Caco-2 (cell line): ENCODE results near the gene ZNF469. TPM values are rescaled to one million over a fixed set of nuclear protein-coding genes. Genes with fewer than 3 reads are reported as not detected.
A peak's percentile ranks its signal among the peaks of the same experiment; 100 is the strongest.
"Not testable (repeated sequence)": the region's sequence is repeated elsewhere in the genome, so short reads cannot be mapped to it uniquely, and the experiment has no call there.

Experiments used
- BruUV-seq: library from RNA; stranded (reverse); fragments of 400-500 nt; replicated peaks from 2 replicates; lab custom pipeline; 2021; lab: Mats Ljungman, UMichigan
- CTCF ChIA-PET: fragments of 300-600 bp; sonication (Branson Sonifier 250); formaldehyde crosslinking; loops from one replicate; lab custom pipeline; 2022; ENCODE audit warnings: antibody characterized with exemption; lab: Charles Lee
- POLR2A ChIA-PET: fragments of 300-600 bp; sonication (Branson Sonifier 250); formaldehyde crosslinking; loops from one replicate; lab custom pipeline; 2022; ENCODE audit warnings: antibody characterized with exemption; lab: Charles Lee
- DNase-seq, 2 experiments: peaks; one replicate each; pipeline versions ENCODE4 v3.0.0 to v3.0.0-alpha.2; 2020 to 2022
- H3K27me3 ChIP-seq: replicated peaks from 2 replicates; pipeline ENCODE4 v1.6.0; 2011; ENCODE audit warnings: low read length; ENCODE audit not compliant: control insufficient read depth, insufficient read depth
- H3K36me3 ChIP-seq: 2 replicates; pipeline ENCODE4 v1.5.1; 2011; ENCODE audit warnings: low read length; ENCODE audit not compliant: control insufficient read depth, insufficient read depth
- H3K4me1 ChIP-seq: fragments of 250-450 bp; sonication (Bioruptor Pico); 2 replicates; pipeline ENCODE4 v1.5.1; 2020; ENCODE audit warnings: mild to moderate bottlenecking
- H3K4me3 ChIP-seq: 2 replicates; pipeline ENCODE4 v1.5.1; 2011; ENCODE audit warnings: low read depth, mild to moderate bottlenecking, control low read depth, low read length
- H3K9me3 ChIP-seq: fragments of 250-450 bp; sonication (Bioruptor Pico); 2 replicates; pipeline ENCODE4 v1.5.1; 2020; ENCODE audit warnings: mild to moderate bottlenecking, moderate library complexity
- H3K27ac Mint-ChIP-seq: one replicate; pipeline ENCODE4 v1.8.0; 2022; ENCODE audit warnings: mixed read lengths; ENCODE audit not compliant: unreplicated experiment
- H3K27me3 Mint-ChIP-seq: one replicate; pipeline ENCODE4 v1.8.0; 2022; ENCODE audit warnings: mixed read lengths; ENCODE audit not compliant: insufficient read depth, unreplicated experiment
- H3K36me3 Mint-ChIP-seq: one replicate; pipeline ENCODE4 v1.8.0; 2022; ENCODE audit warnings: mild to moderate bottlenecking, mixed read lengths; ENCODE audit not compliant: insufficient read depth, unreplicated experiment
- H3K4me1 Mint-ChIP-seq: one replicate; pipeline ENCODE4 v1.8.0; 2022; ENCODE audit warnings: low read depth, mixed read lengths; ENCODE audit not compliant: unreplicated experiment
- H3K4me3 Mint-ChIP-seq: one replicate; pipeline ENCODE4 v1.8.0; 2022; ENCODE audit warnings: mild to moderate bottlenecking, moderate library complexity, mixed read lengths; ENCODE audit not compliant: unreplicated experiment
- H3K9me3 Mint-ChIP-seq: one replicate; pipeline ENCODE4 v1.8.0; 2022; ENCODE audit warnings: mixed read lengths; ENCODE audit not compliant: unreplicated experiment
- intact Hi-C: fragments of 100-400 bp; cut with micrococcal nuclease; formaldehyde crosslinking; loops from one replicate; pipeline ENCODE4 v1.10.0; 2022; ENCODE audit not compliant: unreplicated experiment
- total RNA-seq: library from RNA; stranded (reverse); gene quantifications from 2 replicates; pipeline ENCODE4 v1.2.3, GENCODE V29; 2022
- TF ChIP-seq, protein P1 (sequence below), 2 experiments: fragments of 200-600 bp in 1 of 2; IDR thresholded peaks; 1 replicate in 1 of 2; 2 replicates in 1 of 2; pipeline versions ENCODE4 v1.5.1 to v1.8.0; 2011 to 2022; ENCODE audit warnings: antibody characterized with exemption in 1 of 2, control low read depth in 1 of 2, inconsistent platforms in 1 of 2, low read depth in 1 of 2, low read length in 1 of 2, mild to moderate bottlenecking in 1 of 2, moderate library complexity in 1 of 2; ENCODE audit not compliant: insufficient read depth in 1 of 2, severe bottlenecking in 1 of 2, unreplicated experiment in 1 of 2

Gene ZNF469
- total RNA-seq, 1 experiment from 2014 or later = 0.07 TPM

DNA sequence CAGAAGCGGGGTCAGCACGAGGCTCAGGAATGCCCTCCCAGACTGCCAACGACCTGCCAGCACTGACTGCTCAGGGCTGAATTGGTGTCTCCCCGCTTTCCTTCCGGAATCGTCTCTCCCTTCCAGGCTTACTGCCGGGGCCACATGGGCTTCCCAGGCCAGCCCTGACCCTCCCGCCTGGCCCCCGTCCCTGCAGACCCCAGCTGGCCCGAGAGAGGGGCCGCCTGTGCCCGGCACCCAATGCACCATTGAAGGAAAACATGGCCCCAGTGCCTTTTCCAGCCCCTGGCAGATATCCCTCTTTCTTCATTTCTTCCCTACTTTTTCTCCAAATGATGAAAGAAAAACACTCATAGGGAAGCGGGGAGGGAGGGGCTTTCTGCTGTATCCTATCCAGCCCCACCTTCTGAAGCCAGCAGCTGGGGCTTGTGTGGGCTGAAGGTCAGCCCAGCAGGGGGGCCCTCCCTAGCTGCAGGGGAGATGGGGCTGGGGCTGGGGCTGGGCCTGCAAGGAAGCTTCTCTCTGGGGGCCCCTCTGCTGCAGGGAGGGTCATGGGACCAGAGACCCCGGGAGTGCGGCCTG, 25.9 kb downstream of the ZNF469 start:
- Histone ChIP-seq H3K4me3 (no peak overlapping the region), H3K36me3 (no peaks in the 10 kb centered on the region), H3K27me3 (no peaks in the 10 kb centered on the region), H3K4me1 (no peaks in the 10 kb centered on the region), H3K9me3 (no peaks in the 10 kb centered on the region)
- Mint-ChIP-seq H3K36me3 (no peaks in the 10 kb centered on the region), H3K4me1 (no peaks in the 10 kb centered on the region), H3K27ac (no peak overlapping the region), H3K27me3 (no peaks in the 10 kb centered on the region), H3K4me3 (no peak overlapping the region), H3K9me3 (no peaks in the 10 kb centered on the region)
- TF ChIP-seq, protein P1, sequence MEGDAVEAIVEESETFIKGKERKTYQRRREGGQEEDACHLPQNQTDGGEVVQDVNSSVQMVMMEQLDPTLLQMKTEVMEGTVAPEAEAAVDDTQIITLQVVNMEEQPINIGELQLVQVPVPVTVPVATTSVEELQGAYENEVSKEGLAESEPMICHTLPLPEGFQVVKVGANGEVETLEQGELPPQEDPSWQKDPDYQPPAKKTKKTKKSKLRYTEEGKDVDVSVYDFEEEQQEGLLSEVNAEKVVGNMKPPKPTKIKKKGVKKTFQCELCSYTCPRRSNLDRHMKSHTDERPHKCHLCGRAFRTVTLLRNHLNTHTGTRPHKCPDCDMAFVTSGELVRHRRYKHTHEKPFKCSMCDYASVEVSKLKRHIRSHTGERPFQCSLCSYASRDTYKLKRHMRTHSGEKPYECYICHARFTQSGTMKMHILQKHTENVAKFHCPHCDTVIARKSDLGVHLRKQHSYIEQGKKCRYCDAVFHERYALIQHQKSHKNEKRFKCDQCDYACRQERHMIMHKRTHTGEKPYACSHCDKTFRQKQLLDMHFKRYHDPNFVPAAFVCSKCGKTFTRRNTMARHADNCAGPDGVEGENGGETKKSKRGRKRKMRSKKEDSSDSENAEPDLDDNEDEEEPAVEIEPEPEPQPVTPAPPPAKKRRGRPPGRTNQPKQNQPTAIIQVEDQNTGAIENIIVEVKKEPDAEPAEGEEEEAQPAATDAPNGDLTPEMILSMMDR (IDR thresholded peaks at IDR 0.05; ENCODE audit: insufficient read depth in 1 of 2, low read depth in 1 of 2, low read length in 1 of 2, severe bottlenecking in 1 of 2, unreplicated experiment in 1 of 2) = no peak
- CTCF ChIA-PET = interaction anchor here (0.6 kb wide), 1 partner anchor 1743 kb away, joined by 3 read pairs; no protein-coding TSS in a partner anchor
- POLR2A ChIA-PET = no interaction called here
- BruUV-seq = no TSS peak
- DNase-seq = no peak
- intact Hi-C loops = no loop called here

DNA sequence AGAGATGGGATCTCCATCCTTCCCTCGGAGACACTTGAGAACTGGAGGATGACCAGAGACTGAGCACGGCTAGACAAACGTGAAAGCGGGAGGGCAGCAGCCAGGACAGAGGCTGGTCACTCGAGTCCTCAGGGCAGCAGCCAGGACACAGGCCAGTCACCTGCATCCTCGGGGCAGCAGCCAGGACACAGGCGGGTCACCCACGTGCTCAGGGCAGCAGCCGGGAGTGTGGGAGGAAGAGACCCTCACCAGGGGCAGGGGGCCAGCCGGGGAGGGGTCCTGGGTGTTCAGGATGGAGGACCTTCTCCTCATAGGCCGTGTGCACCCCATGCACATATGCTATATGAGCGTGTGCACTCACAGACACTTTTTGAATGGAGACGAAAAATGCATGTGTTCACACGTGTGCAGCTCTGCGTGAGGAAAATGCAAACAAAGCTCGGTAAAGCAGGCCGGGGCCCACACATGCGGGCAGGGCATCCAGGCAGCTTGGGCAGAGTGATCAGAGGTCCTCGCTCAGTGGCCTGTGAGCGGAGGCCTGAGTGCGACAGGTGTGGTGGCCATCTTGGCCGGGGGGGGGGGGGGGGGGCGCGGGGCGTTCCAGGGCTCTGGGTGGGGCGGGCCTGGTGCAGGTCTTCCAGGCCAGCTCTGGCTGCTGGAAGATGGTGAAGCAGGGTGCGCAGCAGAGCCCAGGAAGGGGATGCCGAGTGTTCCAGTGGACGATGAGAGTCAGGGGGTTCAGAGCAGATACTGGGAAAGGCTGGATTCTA, 26.7 kb downstream of the ZNF469 start:
- H3K9me3 ChIP-seq = no peaks in the 10 kb centered on the region
- no peaks in the 10 kb centered on the region for H3K36me3 ChIP-seq
- TF ChIP-seq, protein P1 (IDR thresholded peaks at IDR 0.05; ENCODE audit: insufficient read depth in 1 of 2, low read depth in 1 of 2, low read length in 1 of 2, severe bottlenecking in 1 of 2, unreplicated experiment in 1 of 2) = no peak
- H3K27me3 ChIP-seq = no peaks in the 10 kb centered on the region
- no TSS peak for BruUV-seq
- no peak for DNase-seq
- ChIA-PET CTCF (no interaction called here), POLR2A (no interaction called here)
- H3K4me1 Mint-ChIP-seq = no peaks in the 10 kb centered on the region
- no peaks in the 10 kb centered on the region for H3K27me3 Mint-ChIP-seq
- no peak overlapping the region for H3K27ac Mint-ChIP-seq
- H3K36me3 Mint-ChIP-seq = no peaks in the 10 kb centered on the region
- H3K4me3 Mint-ChIP-seq = no peak overlapping the region
- H3K4me3 ChIP-seq = no peak overlapping the region
- H3K4me1 ChIP-seq = no peaks in the 10 kb centered on the region
- no peaks in the 10 kb centered on the region for H3K9me3 Mint-ChIP-seq
- intact Hi-C loops = no loop called here

DNA sequence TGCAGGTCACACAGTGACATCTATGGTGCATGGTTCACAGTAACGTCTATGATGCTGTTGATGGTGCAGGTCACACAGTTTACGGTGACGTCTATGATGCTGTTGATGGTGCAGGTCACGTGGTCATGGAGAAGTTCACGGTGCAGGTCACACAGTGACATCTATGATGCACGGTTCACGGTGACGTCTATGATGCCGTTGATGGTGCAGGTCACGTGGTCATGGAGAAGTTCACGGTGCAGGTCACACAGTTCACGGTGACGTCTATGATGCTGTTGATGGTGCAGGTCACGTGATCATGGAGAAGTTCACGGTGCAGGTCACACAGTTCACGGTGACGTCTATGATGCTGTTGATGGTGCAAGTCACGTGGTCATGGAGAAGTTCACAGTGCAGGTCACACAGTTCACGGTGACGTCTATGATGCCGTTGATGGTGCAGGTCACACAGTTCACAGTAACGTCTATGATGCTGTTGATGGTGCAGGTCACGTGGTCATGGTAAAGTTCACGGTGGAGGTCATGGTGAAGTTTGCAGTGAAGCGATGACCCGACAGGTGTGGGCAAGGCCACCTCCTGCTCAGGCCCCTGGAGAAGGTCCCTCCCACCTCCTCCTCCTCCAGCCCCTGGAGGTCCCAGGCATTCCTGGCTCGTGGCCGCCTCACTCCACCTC, 27.7 kb downstream of the ZNF469 start:
- H3K4me1 ChIP-seq, intact Hi-C loops, CTCF ChIA-PET, H3K9me3 ChIP-seq, BruUV-seq, H3K4me3 ChIP-seq, H3K9me3 Mint-ChIP-seq, DNase-seq, H3K4me1 Mint-ChIP-seq, H3K36me3 Mint-ChIP-seq, H3K4me3 Mint-ChIP-seq, H3K36me3 ChIP-seq, H3K27me3 ChIP-seq, POLR2A ChIA-PET, H3K27me3 Mint-ChIP-seq: not testable (repeated sequence)
- H3K27ac Mint-ChIP-seq = peak overlapping the region; percentile 59
